HG02943 (cell line): ENCODE measurements around the gene GOLGA6L10.
"Not testable (repeated sequence)": the region's sequence is repeated elsewhere in the genome, so short reads cannot be mapped to it uniquely, and the experiment has no call there.

ENCODE experiments used
- ATAC-seq: cut with Tn5 transposase; IDR thresholded peaks from one replicate; pipeline ENCODE4 v1.9.1; 2021; ENCODE audit warnings: mild to moderate bottlenecking, low read depth, moderate library complexity; ENCODE audit not compliant: unreplicated experiment

Gene GOLGA6L10

DNA sequence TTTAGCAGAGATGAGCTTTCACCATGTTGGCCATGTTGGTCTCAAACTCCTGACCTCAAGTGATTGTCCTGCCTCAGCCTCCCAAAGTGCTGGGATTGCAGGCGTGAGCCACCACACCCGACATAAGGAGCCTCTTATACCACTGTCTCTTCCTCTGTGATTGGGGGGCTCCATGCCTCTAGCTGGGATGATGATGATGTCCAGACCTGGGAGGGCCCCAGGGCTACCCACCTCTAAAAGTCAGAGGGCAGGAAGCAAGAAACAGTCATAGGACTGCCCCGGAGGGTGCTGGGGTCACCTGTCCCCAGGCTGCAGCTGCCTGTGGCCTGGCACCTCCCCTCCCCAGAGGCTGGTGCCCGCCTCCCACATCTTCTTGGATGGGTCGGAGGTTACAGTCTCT lies 5.4 kb downstream of the GOLGA6L10 start:
- ATAC-seq: not testable (repeated sequence)

DNA sequence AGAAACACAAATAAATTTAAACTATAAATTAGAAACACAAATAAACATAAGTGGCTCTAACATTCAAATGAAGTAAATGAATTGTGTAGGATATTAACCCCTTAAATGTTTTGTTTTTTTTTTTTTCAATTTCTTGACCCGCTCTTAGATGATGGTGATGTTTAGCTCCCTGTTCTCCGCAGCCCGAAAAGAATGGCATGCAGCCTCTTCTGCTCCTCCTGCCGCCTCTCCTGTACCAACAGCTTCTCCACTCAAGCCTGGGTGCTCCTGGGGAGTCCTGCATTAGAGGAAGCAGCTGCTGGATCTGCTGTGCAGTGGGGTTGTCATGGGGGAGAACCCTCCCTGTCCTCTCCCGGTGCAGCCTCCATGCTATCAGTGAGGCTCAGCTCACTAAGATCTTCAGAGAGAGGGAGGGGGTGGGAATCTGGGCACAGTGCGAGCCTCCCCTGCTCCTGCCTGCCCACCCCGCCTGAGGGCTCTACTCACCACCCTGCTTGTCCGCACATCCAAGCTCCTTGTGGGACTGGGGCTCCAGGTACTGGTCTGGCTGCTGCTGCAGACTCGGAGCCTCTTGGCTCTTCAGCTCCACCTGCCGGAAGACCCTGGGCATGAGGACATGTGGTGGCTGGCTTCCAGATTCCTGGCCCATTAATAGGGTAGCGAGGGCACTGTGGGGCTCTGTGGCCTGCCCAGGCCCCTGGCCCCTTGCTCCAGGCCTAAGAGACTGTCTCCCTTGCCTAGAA lies 6.5 kb downstream of the GOLGA6L10 start:
- not testable (repeated sequence) for ATAC-seq

DNA sequence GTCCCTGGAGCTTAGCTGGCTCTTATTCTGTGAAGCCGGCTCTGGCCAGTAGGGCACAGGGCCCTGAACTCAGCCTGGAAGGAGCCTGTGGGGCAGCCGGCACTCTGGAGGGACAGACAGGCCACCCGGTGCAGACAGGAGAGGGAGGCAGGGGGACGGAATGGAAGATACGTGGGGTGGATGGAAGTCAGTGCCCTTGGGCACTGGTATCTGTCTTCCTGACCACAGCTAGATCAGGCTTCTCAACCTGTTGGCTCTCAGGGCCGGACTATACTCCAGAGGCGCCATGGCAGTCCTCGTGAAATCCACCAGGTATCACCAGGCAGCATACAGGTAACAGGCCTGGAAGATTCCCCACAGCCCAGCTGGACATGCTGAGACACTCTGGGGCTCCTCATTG lies 10.7 kb downstream of the GOLGA6L10 start:
- not testable (repeated sequence) for ATAC-seq

DNA sequence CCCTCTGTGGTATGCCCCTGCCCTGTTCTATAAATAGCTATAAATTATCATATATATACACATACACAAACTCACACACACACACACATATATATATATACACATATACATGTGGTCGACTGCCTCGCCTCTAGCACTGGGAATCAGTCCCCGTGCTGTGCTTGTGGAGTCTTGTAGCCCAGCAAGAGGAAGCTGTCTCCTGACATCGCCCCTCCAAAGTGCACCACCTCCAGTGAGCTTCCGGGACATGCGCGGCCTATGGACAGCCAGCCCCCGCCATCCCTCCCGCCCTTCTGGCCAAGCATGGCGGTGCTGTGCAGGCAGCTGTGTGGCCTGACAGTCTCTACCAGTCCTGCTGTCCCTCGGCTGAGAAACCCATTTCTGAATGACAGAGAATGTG lies 11.2 kb downstream of the GOLGA6L10 start:
- ATAC-seq: not testable (repeated sequence)

DNA sequence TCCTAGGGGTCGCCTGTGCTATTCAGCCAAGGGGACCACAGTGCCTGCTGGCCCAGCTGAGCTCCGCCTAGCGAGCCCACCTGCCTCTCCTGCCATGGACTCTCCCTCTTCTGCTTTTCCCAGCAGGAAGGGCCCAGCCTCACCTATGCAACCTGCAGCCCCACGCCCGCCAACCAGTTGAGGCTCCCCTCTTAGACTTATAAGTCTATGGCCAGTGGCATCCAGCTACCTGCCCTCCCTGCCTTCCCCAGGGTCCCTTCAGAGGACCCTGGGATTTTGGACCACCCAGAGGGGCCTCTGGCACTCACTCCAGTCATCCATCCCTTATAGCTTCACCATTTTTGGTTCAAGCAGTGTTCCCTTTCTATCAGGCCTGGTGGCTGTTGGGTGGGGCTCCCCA lies 12.2 kb downstream of the GOLGA6L10 start:
- not testable (repeated sequence) for ATAC-seq

DNA sequence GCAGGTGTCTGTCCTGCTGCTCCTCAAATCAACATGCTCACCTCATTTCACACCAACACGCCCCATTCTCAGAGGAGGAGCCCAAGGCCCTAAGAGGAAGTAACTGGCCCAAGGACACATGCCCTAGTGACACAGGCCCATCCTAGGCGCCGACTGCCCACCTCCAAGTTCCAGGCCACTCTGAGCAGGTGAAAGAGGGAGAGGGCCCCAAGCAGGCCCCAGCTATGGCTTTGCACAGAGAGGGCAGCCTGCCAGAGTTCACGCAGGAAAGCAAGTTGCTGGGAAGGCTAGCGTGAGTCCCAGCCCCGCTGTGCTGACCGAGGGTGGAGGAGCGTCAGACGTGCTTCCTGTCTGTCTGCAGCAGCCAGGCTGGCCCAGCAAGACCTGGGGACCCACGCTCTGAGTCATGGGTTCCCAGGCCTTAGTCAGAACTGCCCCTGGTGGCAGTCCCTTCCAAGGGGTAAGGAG lies 13.1 kb downstream of the GOLGA6L10 start:
- not testable (repeated sequence) for ATAC-seq

DNA sequence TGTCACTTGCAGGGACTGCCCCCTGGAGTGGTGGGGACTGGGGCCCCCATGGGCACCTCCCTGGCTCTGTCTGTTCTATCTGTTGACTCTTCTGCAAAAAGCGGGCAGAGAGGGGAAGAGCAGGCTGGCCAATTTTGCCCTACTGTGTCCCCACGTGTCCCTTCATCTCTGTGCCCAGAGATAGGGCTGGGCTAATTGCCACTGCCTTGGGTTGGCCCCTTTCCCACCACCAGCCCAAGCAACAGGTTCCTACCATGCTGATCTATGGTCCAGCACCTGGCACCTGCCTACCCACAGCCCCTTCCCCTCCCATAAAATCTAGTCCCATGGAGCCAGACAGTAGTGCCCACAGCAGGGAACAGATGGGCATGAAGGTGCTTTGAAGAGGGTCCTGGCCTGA lies 14.3 kb downstream of the GOLGA6L10 start:
- not testable (repeated sequence) for ATAC-seq

DNA sequence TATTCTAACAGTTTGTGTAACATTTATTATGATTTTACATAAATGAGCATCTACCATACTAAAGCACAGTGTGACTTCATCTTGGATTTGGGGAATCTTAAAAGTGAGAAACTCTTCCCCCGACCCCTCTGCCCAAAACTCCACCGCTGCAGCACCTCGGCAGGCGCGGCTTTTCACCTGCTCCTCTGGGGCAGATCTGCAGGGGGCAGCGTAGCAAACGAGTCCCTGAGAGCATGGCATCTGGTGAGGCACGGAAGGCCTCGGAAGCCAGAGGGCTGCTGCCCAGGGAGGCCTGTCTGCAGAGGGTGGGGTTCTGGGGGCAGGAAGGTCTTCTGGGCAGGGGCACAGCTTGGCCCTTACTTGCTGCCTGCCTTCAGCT lies 14.7 kb downstream of the GOLGA6L10 start:
- not testable (repeated sequence) for ATAC-seq

DNA sequence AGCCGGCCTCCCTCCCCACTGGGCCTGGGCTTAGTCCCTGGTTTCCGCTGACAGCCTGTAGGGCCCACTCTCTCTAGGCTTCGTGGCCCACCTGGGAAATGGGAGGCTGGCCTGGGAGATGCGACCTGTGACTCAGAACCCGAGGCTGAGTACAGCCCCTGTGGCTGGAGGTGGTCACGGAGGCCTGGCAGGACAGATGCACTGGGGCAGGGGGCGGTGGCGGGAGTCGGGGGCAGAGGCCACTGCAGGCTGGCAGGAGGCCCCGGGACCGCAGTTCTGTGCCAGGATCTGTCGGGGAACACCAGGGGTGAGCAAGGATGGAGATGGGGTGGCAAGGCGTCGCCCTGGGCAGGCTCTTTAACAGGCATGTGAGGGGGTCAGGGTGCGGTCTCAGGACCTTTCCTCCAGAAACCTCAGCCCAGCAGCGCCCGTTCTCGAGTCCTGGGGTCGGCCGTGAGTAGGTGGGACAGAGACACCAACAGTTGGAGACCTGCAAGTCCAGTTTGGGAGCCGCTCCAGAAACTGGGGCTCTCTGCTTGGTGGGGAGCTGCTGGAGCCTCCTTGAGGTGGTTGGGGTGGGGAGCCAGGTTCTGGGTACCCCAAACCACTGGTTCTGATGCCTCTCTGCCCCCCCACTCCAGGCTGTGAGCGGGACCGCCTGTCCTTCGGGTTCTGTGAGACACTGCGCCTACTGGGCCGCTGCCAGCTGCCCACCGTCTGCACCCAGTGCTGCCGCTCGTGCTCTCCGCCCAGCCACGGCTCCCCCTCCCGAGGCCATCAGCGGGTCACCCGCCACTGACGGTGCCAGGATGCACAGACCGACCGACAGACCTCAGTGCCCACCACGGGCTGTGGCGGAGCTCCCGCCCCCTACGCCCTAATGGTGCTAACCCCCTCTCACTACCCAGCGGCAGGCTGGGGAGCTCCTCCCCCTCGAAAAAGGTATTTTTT lies 15.4 kb downstream of the GOLGA6L10 start:
- not testable (repeated sequence) for ATAC-seq

DNA sequence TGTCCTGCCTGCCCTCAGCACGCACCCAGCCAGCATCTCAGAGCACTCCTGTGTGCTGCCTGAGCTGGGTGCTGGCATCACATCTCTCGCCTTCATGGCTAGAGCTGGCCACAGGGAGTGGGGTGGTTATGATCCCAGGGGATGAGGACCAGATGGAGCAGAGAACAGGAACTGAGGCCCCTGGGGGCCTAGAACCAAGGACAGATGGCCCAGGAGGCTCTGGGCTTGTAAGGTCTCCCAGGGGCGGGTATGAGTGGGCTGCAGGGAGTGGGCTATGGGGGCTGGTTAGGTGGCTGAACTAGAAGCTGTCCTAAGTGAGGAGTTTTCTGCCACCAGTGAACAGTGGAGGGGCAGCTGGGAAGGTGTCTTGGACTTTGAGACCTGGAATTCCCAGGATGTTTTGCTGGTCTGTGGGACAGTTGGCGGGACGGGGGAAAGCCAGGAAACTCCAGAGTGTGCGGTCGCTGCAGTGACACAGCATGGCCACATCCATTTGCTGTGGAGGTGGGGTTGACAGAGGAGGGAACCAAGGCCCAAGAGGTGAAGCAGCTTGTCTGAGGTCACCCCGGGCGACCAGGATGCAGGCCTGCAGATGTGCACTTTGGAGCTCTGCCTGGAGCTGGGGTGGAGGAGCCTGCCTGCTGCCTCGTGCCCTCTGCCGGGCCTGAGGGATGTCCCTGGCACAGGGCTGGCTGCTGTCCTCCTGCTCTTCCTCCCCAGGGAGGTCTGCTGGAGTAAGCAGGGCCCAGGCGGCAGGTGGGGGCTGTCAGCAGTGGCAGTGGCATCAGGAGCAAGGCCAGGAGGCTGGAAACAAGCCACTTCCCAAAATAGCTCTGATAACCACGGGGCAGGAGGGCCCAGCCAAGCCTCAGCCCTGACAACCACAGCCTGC lies 16.3 kb downstream of the GOLGA6L10 start:
- ATAC-seq: not testable (repeated sequence)

DNA sequence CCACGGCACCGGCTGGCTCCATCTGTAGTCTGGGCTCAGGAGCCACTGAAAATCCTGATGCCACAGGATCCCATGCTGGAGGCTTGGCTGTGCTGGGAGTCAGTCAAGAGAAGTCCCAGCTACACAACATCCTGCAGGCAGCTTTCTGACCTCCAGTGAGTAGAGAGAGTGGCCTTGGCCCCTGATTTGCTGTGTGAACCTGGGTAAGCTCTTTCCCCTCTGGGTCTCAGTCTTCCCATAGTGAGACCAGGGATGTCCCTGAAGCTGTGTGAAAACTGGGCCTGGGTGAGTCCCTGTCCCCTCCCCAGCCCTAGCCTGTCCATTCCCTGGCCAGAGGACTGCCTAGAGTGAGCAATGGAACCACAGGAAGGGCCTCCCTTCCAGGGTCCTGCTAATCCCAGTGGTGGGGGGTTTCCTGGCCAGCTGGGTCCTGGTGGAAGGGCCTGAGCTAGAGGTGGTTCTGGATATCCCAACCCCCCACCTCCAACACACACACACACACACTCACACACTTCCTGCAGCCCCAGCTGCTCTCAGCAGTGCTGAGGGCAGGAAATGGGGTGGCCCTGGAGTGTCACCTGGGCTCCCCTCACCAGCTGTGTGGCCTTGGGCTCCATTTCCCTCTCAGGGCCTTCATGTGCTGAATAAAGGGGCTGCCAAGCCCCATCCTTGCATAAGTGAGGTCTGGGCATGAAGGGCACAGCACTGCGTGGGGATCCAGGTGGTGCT lies 17.5 kb downstream of the GOLGA6L10 start:
- ATAC-seq: not testable (repeated sequence)

DNA sequence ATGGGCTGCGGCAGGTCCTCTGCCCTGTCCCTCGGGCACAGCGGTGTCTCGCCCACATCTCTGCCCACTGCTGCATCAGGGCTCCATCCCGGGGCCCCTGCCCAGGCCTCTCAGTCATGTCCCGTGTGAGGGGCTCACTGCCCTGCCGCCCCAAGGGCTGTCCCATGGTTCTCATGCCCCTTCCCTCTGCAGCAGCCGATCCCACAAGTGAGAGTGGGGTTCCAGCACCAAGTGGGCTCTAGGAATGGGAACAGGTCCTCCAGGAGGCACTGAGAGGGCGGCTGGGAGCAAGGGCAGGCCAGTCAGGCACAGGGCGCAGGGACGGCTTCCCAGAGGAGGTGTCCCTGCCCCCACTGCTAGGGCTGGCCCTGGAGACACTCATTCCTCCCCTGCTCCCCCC lies 18.4 kb downstream of the GOLGA6L10 start:
- ATAC-seq: not testable (repeated sequence)

DNA sequence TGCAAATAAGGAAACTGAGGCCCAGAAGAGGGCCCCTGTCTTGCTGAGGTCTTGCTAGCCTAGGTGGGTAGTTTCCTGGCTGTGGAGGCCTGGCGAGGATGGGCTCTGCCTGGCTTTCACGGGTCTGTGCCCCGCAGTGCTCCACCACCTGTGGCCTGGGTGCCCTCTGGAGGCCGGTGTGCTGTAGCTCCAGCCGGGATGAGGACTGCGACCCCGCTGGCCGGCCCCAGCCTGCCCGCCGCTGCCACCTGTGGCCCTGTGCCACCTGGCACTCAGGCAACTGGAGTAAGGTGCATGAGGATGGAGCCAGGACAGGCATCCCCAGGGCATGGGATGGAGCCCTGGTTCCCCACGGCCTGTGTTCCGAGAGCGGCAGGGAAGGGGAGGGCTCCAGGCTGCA lies 20.2 kb downstream of the GOLGA6L10 start:
- ATAC-seq: not testable (repeated sequence)

DNA sequence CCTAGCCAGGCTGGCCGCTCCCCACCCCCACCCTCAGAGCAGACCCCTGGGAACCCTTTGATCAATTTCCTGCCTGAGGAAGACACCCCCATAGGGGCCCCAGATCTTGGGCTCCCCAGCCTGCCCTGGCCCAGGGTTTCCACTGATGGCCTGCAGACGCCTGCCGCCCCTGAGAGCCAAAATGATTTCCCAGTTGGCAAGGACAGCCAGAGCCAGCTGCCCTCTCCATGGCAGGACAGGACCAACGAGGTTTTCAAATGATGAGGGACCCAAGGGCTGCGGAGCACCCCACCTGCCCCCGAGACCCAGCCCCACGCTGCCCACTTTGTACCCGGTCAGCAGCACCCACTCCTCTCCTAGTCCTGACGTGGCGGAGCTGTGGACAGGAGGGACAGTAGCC lies 21.9 kb downstream of the GOLGA6L10 start:
- not testable (repeated sequence) for ATAC-seq

DNA sequence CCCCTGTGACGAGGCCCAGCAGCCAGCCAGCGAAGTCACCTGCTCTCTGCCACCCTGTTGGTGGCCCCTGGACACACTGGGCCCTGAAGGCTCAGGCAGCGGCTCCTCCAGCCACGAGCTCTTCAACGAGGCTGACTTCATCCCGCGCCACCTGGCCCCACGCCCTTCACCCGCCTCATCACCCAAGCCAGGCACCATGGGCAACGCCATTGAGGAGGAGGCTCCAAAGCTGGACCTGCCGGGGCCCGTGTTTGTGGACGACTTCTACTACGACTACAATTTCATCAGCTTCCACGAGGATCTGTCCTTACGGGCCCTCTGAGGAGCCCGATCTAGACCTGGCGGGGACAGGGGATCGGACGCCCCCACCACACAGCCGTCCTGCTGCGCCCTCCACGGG lies 22.4 kb downstream of the GOLGA6L10 start:
- not testable (repeated sequence) for ATAC-seq

DNA sequence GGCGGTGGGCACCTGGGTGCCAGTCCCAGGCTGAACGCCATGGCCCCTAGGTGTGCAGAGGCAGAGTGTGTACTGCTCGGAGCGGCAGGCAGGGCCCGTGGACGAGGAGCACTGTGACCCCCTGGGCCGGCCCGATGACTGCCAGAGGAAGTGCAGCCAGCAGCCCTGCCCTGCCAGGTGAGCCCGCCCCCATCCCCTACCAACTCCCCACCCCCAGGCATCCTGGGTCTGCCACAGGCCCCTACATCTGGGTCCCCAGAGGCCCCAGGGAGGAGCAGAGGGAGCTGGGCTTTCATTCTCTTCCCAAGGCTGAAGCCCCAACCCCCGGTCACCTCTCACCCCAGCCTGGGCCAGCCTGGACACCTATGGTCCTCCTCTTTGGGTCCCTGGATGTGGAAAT lies 23.6 kb downstream of the GOLGA6L10 start:
- ATAC-seq: not testable (repeated sequence)

DNA sequence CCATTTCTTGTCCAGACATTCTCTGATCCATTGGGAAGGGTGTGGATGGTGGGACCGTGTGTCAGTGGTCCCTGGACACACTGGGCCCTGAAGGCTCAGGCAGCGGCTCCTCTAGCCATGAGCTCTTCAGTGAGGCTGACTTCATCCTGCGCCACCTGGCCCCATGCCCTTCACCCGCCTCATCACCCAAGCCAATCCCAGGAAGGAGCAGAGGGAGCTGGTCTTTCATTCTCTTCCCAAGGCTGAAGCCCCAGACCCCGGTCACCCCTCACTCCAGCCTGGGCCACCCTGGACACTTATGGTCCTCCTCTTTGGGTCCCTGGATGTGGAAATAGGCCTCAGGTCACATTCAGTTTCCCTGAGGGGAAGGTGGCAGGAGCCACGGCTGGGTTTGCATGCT lies 24.4 kb downstream of the GOLGA6L10 start:
- ATAC-seq: not testable (repeated sequence)

DNA sequence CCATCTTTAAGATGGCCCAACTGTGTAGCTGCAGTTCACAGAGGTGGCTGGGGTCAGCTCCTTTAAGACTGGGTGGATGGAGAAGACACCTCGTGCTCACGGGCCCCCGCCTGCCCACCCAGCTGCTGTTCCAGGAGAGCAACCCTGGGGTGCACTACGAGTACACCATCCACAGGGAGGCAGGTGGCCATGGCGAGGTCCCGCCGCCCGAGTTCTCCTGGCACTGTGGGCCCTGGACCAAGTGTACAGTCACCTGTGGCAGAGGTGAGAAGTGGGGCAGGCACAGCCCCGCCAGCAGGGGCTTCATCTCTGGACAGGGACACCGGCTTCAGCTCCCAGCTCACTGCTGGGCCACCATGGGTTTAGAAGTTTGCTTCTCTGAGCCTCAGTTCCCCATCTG lies 26.8 kb downstream of the GOLGA6L10 start:
- ATAC-seq: not testable (repeated sequence)

DNA sequence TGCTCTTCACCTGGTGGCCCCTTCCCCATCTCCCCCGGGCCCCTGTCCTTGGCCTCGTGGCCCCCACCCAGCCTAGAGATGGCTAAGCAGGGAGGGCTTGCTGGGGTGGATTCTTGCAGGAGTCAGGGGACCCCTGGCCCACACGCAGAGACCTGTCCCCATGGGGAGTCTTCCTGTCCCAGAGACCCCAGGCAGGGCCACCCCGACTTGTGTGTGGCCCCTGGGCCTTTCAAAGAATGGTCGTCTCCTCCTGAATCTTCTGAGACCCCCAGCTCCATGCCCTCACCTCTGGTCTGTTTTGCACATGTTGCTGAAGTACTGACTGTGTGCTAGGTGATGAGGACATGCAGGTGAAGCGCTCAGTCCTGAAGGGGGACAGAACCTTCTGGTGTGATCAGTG lies 28.4 kb downstream of the GOLGA6L10 start:
- not testable (repeated sequence) for ATAC-seq
